Adipose tissue (tissue), 3 donors: Measurements from ENCODE around the gene GLOD5. TPM values are rescaled to one million over a fixed set of nuclear protein-coding genes. Genes with fewer than 3 reads are reported as not detected.
"Not testable (repeated sequence)": the region's sequence is repeated elsewhere in the genome, so short reads cannot be mapped to it uniquely, and the experiment has no call there.

Experiments used
- H3K27ac ChIP-seq: one replicate; pipeline ENCODE4 v1.5.1; 2013; ENCODE audit warnings: low read depth, low read length
- WGBS, 3 donors: extraction: QIAGEN DNeasy Blood & Tissue Kit; methylation state at CpG; one replicate each; pipeline ENCODE4 v1.1.7; 2013; 5-methylcytosine and 5-hydroxymethylcytosine counted together
- polyA plus RNA-seq, 3 donors: library from polyadenylated mRNA; stranded (reverse); fragments of 200-250 nt; gene quantifications; one replicate each; pipeline ENCODE4 v1.2.3, GENCODE V29; 2013
- donor health status: healthy with polysubstance abuse.
- donor health status: Bipolar disorder and iron deficiency.
- donor health status: healthy.

GLOD5 gene
- polyA plus RNA-seq, 3 donors, result 0.22 TPM; not detected in 2

GRCh38 chrX:48815266-48815665 lies 53.7 kb downstream of the GLOD5 start:
- H3K27ac ChIP-seq, result no peak overlapping the region
- 86 to 94% (median 86%) methylated on average over 7 to 8 of the region's 8 CpGs for whole genome bisulfite sequencing, 3 donors

GRCh38 chrX:48816014-48816810 lies 54.7 kb downstream of the GLOD5 start:
- WGBS, 3 donors, result 91 to 96% (median 94%) methylated on average over 11 to 18 of the region's 18 CpGs
- no peak overlapping the region for H3K27ac ChIP-seq

GRCh38 chrX:48818098-48818497 lies 56.6 kb downstream of the GLOD5 start:
- H3K27ac ChIP-seq, result no peak overlapping the region

GRCh38 chrX:48818866-48819265 lies 57.3 kb downstream of the GLOD5 start:
- 82 to 98% (median 96%) methylated on average over 4 of the region's 4 CpGs for WGBS, 3 donors
- H3K27ac ChIP-seq, result no peak overlapping the region

More at GRCh38 chrX:48818098-48818497, 56.6 kb downstream of the GLOD5 start:
- 92 to 98% (median 94%) methylated on average over 15 to 16 of the region's 16 CpGs for WGBS, 3 donors

- not testable (repeated sequence) for H3K27ac ChIP-seq
- WGBS, 3 donors, result 75 to 91% (median 88%) methylated on average over 9 of the region's 9 CpGs
Observed at GRCh38 chrX:48819394-48819793, 57.8 kb downstream of the GLOD5 start.

GRCh38 chrX:48823053-48823452 lies 61.5 kb downstream of the GLOD5 start:
- H3K27ac ChIP-seq, result no peak overlapping the region
- WGBS, 3 donors, result 85 to 92% (median 87%) methylated on average over 6 of the region's 6 CpGs

Other genes with a start within 250 kb of the GLOD5 start
- 10 to 100 TPM; 35.9 to 47.2 (median 38.4) TPM for gene EBP, start 239.9 kb upstream of the GLOD5 start, polyA plus RNA-seq
- 10 to 100 TPM in 1 of 3 donors, 1 to 10 TPM in 2; 5.5 to 11.7 (median 7.6) TPM for gene TBC1D25, start 222.0 kb upstream of the GLOD5 start, polyA plus RNA-seq
- gene RBM3, start 187.3 kb upstream of the GLOD5 start, polyA plus RNA-seq, result 100 to 1,000 TPM; 121 to 291 (median 164) TPM
- gene WDR13, start 164.3 kb upstream of the GLOD5 start, polyA plus RNA-seq, result 100 to 1,000 TPM; 143 to 172 (median 170) TPM
- gene WAS, start 77.9 kb upstream of the GLOD5 start, polyA plus RNA-seq, result 10 to 100 TPM in 1 of 3 donors, 1 to 10 TPM in 2; 1.6 to 11.7 (median 9.6) TPM
- 1 to 10 TPM; 2.8 to 5.7 (median 2.9) TPM for gene SUV39H1, start 65.0 kb upstream of the GLOD5 start, polyA plus RNA-seq
- under 1 TPM in 1 of 3 donors, not detected in 2; 0.07 TPM for gene GATA1, start 24.8 kb downstream of the GLOD5 start, polyA plus RNA-seq
- 10 to 100 TPM; 26.1 to 55.8 (median 41.2) TPM for gene HDAC6, start 40.3 kb downstream of the GLOD5 start, polyA plus RNA-seq
- not detected for gene ERAS, start 64.8 kb downstream of the GLOD5 start, polyA plus RNA-seq
- gene PCSK1N, start 73.9 kb downstream of the GLOD5 start, polyA plus RNA-seq, result 10 to 100 TPM in 1 of 3 donors, 1 to 10 TPM in 1, not detected in 1; 1.8 to 53.2 TPM
- 10 to 100 TPM; 33.0 to 46.0 (median 35.0) TPM for gene TIMM17B, start 136.0 kb downstream of the GLOD5 start, polyA plus RNA-seq
- 10 to 100 TPM; 60.3 to 78.0 (median 68.9) TPM for gene PQBP1, start 136.2 kb downstream of the GLOD5 start, polyA plus RNA-seq
- 10 to 100 TPM; 11.0 to 22.1 (median 15.8) TPM for gene SLC35A2, start 149.9 kb downstream of the GLOD5 start, polyA plus RNA-seq
- gene PIM2, start 157.3 kb downstream of the GLOD5 start, polyA plus RNA-seq, result 1 to 10 TPM; 2.9 to 4.8 (median 3.5) TPM
- gene OTUD5, start 195.9 kb downstream of the GLOD5 start, polyA plus RNA-seq, result 10 to 100 TPM; 17.6 to 37.9 (median 31.4) TPM
- 1 to 10 TPM in 2 of 3 donors, under 1 TPM in 1; 0.46 to 4.7 (median 1.0) TPM for gene KCND1, start 210.1 kb downstream of the GLOD5 start, polyA plus RNA-seq
- gene GRIPAP1, start 240.5 kb downstream of the GLOD5 start, polyA plus RNA-seq, result 10 to 100 TPM; 13.8 to 25.9 (median 22.2) TPM